GM12892 (cell line): Measurements from ENCODE around the gene PBX1.

Source experiments
- DNase-seq: peaks from one replicate; pipeline ENCODE4 v3.0.0; 2011; ENCODE audit not compliant: insufficient read length
- FAIRE-seq: peaks from 2 replicates; lab custom pipeline; 2011; peaks lifted over from hg19 to GRCh38; lab: Jason Lieb, UNC
- POLR2A ChIP-seq: IDR thresholded peaks from 2 replicates; pipeline ENCODE4 v1.6.1; 2011; ENCODE audit warnings: low read depth, low read length, control low read depth
- POLR2AphosphoS5 ChIP-seq: IDR thresholded peaks from 2 replicates; pipeline ENCODE4 v1.6.1; 2011; ENCODE audit warnings: low read depth, low read length, control low read depth
- TAF1 ChIP-seq: IDR thresholded peaks from 2 replicates; pipeline ENCODE4 v1.6.1; 2011; ENCODE audit warnings: low read depth, mild to moderate bottlenecking, control low read depth, low read length, borderline replicate concordance

Gene PBX1

DNA sequence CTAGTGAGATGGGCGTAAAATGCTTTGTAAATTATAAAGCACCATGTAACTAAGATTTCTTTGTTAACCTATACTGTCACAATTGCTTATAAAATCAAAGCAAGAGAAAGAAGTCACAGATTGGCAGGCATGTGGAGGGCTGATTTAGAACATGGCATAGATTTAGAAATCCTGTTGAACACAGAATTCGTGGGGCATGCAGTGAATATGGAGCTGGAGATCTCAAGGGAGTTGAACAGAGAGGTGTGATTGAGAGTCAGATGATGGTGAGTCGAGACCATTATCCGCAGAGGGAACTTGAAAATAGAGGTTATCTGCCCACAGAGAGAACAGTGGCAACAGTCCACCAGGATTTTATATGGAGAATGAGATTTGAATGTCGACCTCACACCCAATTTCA is 27.6 kb downstream of the PBX1 start:
- DNase-seq (no peak), FAIRE-seq (no peak)
- TF ChIP-seq POLR2A (no peak), POLR2AphosphoS5 (no peak), TAF1 (no peak)

DNA sequence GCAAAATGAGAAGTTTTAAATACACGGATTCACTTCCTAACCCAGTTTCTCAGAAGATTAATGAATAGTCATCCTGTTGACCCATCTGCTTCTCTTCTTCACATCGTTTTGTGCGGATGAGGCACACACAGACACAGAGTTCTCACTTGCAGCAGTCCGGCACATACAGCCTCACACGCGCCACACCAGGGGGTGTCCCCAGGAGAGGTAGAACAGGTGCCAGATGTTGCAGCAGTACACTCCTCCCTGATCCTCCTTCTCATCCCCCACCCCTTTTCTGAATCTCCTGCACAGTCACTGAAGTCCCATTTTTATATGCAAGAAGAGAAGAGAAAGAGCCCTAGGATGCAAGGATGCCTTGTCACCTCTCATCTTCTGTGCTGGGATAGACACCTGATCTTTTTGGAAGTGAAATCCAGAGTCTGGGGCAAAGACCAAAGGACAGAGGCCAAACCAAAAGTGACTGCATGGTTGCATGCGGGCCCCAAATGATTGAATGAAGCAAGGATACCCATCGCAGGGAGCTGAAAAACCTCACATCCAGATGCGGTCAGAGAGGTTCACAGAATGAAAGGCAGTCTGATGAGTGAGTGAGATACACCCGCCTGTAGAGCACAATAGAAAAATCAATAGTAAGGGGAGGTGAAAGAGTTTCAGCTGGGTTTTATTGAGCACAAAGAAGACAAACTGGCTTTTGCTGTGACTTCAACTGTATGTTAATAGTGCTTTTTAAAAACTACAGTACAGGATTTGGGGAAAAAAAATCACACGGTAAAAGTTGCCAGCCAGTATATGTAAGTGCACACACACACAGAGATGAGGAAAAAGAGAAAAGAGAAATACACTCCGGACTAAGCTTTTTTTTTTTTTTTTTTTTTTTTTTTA is 28.9 kb downstream of the PBX1 start:
- TF ChIP-seq TAF1 (no peak), POLR2A (no peak), POLR2AphosphoS5 (no peak)
- FAIRE-seq, result no peak
- no peak for DNase-seq

DNA sequence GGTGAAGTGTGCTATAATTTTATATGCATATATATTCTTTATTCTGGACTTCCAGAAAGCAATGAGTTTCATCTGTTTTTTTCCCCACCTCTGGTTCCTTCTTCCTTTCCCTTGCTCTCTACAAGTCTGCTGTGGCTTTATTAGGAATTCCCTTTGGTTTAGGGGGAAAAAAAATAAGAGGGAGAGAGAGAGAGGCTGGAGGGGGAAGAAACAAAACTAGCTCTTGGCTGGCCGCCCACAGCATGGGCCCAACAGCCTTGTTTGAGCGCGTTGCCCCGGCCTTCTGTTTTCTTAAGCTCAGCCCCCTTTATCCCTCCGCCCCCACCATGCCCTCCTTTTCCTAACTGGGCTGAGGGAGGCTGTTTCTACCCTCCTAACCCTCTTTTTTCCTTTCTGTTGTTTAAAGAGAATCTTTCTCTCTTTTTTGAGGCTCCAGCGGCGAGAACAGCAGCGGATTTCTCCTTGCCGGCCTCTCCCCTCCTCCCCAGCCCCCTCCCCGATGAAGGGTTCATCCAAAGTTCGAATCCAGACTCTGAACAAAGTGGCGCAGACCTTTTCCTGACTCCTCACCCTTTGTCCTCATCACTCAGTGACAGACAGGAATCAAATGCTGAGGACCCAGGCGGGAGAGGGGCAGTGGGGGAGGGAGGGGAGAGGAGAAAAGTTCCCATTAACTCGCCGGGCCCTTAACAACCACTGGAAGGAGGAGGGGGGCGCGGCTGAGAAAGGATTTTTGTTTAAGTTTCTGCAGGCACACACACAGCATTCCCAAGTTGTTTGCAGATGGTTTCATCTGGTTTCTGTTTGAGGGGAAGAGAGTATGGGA is 29.7 kb downstream of the PBX1 start:
- DNase-seq (no peak), FAIRE-seq (no peak)
- TF ChIP-seq POLR2A (no peak), POLR2AphosphoS5 (no peak), TAF1 (no peak)

DNA sequence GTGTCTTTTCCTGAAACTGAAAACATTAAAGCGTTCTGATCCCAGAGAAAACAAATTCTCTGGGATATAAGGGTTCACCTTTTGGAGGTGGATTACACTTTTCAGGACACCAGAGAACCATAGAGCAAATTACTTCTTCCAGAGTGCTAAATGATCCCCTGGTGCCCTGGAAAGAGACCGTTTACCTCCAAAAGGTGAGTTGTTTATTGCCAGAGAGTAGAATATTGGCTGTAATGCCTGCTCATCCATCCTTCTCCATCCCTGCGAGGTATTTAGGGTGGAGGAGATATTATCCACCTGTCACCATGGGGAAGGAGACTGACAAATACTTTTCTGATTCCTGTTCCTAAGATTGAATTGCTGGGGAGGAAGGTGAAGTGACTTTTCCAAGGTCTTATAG is 30.4 kb downstream of the PBX1 start:
- no peak for DNase-seq
- FAIRE-seq, result no peak
- no peak for TF ChIP-seq POLR2AphosphoS5
- no peak for TF ChIP-seq TAF1

DNA sequence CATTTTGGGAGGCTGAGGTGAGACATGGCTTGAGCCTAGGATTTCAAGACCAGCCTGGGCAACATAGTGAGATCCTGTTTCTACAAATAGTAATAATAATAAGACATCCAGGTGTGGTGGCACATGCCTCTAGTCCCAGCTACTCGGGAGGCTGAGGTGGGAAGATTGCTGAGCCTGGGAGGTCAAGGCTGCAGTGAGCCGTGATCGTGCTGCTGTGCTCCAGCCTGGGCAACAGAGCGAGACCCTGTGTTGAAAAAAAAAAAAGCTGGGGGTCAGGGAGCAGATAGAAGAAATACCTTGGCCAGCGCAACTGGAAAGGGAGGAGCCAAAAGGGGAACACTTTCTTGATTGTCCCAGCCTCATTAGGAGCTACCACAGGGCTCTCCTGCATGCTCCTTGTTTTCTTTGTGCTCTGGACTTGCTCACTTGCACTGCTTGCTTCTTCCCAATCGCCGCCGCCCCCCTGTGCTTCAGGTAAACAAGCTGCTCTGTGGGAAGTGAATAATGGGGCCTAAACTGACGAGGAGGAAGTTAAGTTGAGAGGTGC is 31.1 kb downstream of the PBX1 start:
- TF ChIP-seq TAF1 (no peak), POLR2A (no peak), POLR2AphosphoS5 (no peak)
- no peak for DNase-seq
- FAIRE-seq, result no peak

DNA sequence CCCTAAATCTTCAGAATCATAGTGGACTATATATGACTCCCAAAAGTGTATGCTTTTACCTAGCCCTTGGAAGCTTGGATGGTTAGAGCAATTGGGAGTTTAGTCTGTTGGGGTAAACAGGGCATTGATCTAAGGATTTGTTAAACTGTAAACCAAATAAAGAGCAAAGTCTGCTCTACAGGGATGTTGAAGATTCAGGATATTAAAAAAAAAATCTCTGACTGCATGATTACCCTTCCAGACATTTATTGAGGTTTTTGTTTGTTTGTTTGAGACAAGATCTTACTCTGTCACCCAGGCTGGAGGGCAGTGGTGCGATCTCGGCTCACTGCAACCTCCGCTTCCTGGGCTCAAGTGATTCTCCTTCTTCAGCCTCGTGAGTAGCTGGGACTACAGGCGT is 31.6 kb downstream of the PBX1 start:
- no peak for FAIRE-seq
- no peak for DNase-seq
- TF ChIP-seq TAF1, result no peak
- TF ChIP-seq POLR2AphosphoS5, result no peak

DNA sequence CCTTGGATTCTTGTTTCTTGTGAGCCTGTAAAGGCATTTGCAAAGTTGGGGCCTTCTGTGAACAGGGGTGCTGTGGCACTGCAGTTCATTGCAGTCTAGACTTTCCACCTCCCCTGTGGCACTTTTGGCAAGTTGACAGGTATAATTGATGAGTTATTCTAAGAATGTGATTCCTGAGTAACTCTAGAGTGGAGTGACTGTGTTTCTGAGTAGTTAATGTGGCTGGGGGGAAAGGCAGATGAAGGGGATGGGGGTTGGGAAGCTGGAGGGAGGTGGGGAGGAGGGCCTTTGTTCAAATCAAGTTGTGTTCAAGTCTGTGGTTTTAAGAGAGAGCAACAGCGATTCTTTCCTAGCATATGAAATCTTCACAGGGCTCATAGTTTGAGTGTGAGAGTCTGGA is 32.9 kb downstream of the PBX1 start:
- no peak for FAIRE-seq
- DNase-seq, result no peak
- no peak for TF ChIP-seq POLR2A
- no peak for TF ChIP-seq POLR2AphosphoS5
- TF ChIP-seq TAF1, result no peak

DNA sequence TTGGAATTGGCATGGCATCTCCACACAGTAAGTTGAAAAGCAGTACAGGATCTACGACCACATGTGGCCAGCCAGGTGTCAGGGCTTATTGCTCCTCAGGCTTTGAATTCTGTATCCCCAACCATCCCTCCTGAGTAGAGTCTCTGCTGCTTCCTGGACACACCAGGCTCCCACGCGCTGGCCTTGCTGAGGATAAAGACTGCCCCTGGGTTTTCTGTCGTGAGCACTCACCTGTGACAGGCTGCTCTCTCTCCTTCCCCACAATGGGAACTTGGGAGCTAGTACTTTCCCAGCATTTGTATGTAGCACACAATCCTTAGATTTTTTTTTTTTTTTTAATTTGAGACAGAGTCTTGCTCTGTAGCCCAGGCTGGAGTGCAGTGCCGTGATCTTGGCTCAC is 33.6 kb downstream of the PBX1 start:
- FAIRE-seq, result no peak
- no peak for TF ChIP-seq POLR2AphosphoS5
- TF ChIP-seq POLR2A, result no peak
- no peak for TF ChIP-seq TAF1
- DNase-seq, result no peak

DNA sequence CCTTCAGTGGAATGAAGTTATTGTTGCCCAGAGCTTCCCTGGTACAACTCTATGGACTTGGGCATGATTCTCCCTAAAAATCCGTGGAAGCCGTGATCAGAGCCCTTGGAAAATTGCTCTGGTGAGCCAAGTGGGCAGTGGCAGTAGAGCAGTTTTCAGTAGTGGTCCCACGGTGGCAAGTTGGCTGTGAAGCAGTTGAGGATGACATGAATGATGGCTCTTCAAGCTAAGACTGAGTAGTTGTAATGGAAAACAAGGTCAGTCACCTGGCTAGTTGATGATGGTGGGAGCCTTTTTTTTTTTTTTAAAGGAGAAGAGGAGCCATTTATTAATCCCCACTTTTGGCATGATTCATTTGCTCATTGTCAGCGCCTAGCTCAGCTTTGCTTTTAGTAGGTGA is 36.2 kb downstream of the PBX1 start:
- DNase-seq (no peak), FAIRE-seq (no peak)
- TF ChIP-seq TAF1, result no peak
- no peak for TF ChIP-seq POLR2A
- TF ChIP-seq POLR2AphosphoS5, result no peak

DNA sequence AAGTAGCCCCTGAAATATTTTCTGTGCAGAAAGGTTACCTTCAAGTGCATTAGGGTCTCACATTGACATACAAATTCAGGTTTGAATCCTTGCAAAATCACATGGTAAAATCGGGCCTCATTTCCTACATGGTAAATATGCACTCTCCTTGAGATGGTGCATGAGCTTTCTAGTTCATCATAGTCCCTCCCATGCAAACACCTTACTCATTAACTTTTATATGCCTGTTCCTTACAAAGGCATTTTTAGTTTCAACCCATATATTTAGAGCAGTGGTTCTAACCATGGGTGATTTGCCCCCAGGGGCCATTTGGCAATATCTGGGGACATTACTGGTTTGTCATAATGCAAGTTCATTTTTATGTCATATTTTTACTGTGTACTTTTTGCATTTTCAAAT is 37.2 kb downstream of the PBX1 start:
- no peak for TF ChIP-seq TAF1
- no peak for TF ChIP-seq POLR2AphosphoS5
- TF ChIP-seq POLR2A, result no peak
- DNase-seq (no peak), FAIRE-seq (no peak)

DNA sequence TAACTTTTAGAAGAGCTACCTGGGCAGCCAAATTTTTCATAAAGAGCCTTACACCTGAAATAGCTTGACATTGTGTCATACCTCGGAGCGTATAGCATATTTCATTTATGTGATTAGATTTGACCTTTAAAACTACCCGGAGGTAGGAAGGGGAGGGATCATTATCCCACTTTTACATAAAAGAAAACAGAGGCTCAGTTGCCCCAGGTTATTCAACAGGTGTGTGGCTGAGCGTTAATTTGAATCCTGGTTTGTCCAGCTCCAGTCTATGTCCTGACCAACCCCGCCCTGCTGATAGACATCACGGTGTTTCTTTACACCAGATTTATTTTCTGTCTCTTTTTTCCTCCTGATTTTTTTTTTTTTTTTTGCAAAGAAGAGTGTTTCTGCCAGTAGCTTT is 39.7 kb downstream of the PBX1 start:
- FAIRE-seq (no peak), DNase-seq (no peak)
- TF ChIP-seq POLR2A (no peak), POLR2AphosphoS5 (no peak), TAF1 (no peak)
